Stimulated activated CD4-positive, alpha-beta T cell treated with anti-CD3 and anti-CD28 coated beads, Interleukin-12 subunit alpha, Interleukin-12 subunit beta, amount 100 ng/mL, for 4 hours (primary cell): ENCODE results near the gene SLC12A5.

Experiments
- DNase-seq: peaks from one replicate; pipeline ENCODE4 v3.0.0-alpha.2; 2020

SLC12A5 gene

DNA sequence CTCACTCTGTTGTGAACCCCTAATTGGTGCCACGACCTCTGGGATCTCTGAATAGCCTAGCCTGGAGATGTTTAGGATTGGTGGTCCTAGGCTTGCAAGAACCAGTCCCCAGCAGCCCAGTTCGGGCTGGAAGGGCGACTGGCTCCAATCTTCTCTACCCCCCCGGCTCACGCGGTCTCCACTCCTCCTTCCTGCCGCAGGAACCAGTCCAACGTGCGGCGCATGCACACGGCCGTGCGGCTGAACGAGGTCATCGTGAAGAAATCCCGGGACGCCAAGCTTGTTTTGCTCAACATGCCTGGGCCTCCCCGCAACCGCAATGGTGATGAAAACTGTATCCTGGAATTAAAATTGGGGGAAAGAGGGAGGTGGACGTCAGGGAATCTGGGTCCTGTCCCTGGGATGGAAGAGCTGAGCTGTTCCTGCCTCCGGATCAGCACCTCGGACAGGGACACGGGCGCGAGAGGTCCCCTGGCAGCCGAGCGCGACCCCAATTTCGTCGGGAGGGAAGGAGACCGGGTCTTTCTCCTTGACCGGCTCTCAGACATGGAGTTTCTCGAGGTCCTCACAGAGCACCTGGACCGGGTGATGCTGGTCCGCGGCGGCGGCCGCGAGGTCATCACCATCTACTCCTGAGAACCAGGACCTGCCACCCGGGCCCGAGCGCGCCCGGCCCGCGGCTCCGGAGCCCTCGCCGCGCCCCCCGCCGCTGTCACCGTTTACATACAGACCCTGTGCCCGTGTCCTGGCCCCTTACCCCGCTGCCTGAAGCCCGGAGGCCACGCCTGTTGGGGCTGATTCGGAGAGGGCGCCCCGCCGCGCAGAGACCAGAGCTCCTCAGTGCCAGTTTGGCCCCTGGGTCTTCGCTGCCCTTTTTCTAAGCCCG, 28.2 kb downstream of the SLC12A5 start:
- DNase-seq = no peak

DNA sequence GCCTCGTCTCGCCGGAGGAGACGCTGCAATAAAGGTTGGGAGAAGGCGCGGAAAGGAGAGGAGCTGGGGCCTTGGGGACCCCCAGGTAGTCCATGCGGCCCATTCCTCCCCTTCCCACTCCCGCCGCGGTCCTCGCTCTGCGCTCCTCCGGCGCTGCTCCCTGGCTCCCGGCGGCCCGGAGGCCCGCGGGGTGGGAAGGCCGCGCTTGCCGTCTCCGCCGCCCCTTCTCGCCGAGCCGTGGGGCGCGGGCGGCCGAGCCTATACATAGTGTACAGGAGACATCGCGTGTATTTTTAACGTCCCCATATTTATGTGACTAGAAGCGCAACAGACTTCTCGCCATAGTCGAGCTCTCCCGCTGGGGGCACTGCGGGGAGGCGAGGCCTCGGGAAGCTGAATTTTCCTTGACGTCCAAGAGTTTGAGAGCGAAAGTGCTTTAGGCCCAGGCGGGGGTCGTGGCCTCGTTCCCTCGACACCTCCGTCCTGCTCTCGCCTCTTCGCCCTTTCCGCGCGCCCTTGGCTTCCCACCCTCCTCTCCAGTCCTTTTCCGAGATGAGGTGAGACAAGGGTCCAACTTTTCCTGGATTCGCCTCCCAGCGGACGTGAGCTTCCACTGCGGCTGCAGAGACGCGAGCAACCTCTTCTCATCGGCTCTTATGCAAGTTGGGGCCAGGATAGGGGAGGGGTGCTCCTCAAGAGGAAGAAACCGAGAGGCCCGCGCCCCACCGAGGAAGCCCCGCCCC, 29.0 kb downstream of the SLC12A5 start:
- no peak for DNase-seq

DNA sequence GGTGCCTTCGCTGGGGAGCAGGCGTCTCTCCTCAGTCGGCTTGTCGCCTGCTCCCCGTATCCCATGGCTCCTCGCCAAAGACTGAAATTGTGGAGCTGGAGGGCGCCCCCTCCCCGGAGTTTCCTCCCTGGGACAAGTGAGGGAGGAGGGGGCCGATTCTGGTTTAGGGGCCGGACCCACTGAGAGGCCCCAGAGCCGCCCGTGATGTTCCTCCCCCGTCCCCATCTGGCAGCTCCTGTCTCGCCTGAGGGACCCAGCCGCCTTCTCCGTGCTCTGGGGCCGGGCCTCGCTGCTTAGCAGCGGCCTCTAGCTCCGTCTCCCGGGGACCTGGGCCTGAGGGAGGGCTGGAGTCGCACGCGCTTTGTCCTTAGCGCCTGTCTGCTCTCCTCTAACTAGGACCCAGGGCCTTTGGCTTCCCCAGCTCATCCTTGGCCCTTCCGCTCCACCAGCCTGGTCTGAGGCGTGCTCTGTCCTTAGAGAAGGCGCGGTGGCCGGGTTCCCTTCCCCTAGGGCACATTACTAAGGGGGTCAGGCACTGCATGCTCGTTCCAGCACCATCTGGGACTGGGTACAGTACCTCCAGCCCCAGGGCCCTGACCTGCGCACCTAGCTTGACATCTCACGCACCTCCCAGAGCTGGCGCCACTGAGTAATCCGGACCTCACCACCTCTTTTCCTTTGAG, 29.7 kb downstream of the SLC12A5 start:
- no peak for DNase-seq

DNA sequence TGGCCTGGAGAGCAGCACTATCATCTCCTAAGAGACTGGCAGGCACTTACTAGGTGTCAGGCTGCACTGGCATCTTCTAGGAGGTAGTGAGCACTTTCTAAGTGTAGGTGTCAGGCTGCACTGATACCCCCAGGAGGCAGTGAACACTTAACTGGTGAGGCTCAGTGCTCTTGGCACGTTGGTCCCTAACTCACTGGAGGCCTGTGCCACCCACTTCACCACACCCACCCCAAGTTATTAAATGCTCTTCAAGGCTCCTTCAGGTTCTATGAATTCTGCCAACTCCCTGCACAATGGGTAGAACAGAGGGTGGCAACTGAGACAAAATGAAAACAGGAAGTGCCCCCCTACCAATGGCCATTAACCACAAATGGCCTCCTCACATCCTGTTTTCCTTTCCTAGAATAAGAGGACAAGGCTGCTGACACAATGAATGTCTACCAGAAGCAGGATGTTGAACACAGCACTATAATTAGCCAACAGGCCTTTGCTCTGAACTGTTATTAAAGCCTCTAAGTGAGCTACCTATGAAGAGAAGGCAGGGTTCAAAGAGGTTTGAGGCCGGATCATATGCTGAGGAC, 31.4 kb downstream of the SLC12A5 start:
- DNase-seq = no peak

DNA sequence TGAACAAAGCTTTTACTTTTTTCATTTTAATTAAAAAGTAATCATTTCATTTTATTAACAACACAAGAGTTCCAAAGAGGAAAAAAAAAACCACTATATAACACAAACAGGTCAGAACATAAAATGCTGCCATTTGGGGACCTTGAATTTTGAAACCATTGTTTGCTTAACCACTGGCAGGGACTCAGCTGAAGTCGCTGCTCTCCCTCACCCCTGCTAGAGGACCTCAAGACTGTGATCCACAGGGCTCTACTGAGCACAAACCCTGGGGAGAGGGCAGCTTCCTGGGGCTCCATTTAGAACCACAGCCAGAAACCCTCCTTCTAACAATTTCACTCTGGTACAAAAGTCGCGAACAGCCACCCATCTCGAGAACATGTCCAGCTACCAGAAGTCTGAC, 32.0 kb downstream of the SLC12A5 start:
- DNase-seq = no peak

DNA sequence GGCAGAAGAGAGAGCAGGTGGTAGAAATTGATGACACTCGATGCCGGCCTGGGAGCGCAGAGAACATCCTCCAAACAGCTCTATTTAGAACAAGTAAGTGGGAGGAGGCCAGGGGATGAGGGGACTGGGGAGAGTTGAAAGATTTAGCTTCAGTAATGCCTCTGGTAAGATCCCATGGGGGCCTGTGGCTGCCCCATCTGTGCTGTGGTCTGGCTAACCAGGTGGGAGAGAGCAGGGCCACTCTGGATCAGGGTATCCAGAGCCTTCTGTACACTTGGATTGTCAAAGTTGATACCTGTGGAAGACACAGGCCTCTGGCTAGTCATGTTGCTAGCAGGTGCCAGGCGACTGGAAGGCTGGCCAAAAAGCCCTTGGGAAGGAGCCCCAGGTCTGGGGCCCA, 33.1 kb downstream of the SLC12A5 start:
- no peak for DNase-seq

DNA sequence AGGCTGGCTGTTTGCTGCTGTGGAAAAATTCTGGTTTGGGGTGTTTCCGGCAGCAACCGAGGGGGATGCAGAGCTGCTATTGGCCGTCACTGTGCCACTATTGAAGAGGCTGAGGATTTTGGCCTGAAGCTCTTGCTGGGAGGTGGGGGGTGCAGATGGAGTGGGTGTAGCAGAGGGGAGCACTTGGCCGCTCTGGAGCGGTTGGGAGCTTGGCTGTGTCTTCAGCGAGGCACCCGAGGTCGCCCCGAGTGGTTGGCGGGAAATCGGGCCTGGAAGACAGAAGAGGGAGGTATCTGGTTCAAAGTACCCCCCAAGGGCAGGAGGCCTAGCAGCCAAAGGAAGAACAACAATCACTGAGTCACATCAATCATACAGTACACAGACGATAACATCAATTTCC, 33.6 kb downstream of the SLC12A5 start:
- DNase-seq = no peak

DNA sequence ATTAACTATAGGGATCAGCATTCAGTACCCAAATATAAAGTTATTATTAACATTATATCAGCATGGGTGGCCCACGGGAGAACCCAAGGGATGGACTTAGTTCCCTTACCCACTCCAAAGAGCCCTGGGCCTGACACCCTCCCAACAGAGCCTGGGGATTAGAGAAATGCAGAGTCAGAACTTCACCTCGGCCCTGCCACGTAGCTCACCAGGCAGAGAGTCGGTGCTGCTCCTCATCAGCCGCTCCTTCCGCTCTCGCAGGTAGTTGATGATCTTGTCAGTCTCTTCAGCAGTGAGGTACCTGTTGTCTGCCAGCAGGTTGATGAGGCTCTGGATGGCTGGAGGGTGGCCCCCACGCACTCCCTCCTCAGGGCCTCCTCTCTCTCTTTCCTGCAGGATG, 34.1 kb downstream of the SLC12A5 start:
- no peak for DNase-seq

DNA sequence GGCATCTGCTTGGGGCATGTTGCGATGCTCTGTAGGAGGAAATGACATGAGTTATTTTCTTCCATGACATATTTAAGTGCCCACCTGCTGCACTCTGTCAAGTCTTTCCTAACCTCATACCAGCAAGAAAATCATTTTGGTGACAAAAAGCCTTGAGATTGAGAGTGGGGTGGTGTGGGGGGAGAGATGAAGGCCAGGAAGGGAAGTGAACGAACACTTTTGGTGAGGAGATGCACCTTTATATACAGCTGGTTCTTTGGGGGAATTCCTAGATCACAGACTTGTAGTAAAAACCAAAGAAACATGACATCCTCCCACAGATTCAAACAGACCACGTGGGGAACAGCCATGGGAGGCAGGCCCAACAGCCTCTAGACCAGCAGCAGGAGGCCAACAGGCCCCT, 34.6 kb downstream of the SLC12A5 start:
- DNase-seq = no peak

DNA sequence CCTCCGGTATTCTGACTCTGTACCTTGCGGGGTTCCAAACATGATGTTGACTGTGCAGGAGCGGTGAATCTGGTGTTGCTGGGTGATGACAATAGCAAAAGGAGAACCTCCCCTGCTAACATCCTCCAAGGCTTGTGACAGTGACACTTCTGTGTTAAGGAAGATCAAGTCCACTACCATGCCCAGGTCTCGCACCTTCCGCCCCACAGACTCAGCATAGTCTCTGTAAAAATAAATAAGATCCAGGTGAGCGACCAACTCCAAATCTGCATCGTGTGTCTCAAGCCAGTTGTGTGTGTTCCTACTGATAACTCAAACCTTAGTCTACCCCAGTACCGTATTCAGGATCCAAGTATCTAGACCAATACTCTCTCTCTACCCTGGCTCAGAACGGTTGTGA, 36.0 kb downstream of the SLC12A5 start:
- DNase-seq = no peak

DNA sequence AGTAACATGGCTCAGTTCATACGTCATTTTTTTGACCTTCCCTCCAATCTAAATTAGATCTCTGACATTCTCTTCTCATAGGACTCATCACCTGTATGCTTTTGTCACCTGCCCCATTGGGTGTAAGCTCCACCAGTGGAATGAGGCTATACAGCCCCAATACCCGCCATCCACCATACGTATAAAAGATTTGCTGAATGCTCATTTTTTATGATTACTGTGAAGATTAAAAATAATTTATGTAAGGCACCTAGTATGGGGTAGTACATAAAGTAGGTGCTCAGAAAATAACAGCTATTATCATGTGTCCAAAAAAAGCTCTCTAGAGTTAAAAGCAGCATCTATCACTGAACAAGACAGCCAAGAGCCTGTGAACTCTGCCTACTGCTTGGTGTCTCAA, 36.7 kb downstream of the SLC12A5 start:
- DNase-seq = no peak

DNA sequence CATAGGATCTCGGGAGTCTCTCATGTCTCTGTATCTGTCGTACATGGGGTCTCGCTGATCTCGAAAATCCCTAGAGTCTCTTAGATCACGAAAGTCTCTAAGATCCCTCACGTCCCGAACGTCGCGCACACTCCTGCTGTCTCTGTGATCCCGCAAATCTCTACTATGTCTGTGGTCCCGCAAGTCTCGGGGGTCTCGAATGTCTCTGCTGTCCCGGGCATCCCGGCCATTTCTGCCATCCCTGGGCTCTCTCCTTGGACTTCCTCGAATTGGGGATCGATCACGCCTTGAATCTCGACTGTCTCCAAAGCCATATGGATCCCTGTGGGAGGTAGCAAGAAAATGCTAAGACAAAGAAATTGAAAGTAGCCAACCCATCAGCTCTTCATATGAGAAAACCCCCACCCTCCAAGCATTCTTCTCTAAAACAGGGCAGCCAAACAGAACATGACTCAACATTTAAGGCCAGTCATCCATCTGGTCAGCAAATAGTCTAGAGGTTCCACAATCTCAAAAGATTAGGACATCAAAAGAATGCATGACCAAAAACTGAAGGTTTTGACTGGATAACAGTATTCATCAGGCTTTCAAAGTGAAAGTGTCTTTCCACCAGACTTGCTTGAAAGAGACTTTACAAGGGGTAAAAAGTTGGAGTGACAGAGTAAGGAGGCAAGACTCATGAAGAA, 41.3 kb downstream of the SLC12A5 start:
- no peak for DNase-seq

DNA sequence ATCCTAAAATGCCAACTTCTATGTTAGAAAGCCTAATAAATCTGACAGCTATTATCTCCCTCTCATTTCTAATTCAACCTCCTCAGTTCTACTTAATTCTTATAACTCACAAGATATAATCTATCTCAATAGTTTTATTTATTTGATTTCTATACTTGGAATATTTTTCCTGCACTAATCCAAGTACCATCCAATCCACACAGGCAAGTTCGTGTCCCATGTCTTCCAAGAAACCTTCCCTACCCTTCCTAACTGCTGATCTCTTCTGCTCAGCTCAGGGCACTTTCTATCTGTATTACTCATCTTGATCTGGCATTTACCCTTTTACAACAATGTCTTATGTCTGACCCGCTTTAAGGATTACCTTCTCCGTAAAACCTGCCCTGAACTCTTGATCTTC, 42.6 kb downstream of the SLC12A5 start:
- no peak for DNase-seq

DNA sequence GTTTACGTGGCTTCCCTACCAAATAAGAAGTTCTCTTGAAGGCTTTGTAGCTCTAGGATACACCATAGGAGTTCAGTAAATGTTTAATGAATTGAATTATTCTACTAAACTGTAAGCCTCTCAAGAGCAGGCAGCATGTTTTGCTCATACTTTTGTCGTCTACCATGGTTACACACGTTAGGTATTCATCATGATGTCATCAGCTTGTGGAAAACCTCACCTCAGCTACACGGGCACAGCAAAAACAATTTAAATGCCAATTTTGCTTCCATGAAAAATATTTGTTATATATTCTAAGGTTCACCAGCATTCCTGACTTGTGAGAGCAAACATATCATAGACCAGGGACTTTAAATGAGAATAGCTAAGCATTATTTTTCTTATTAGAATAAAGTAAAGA, 44.0 kb downstream of the SLC12A5 start:
- DNase-seq = no peak

DNA sequence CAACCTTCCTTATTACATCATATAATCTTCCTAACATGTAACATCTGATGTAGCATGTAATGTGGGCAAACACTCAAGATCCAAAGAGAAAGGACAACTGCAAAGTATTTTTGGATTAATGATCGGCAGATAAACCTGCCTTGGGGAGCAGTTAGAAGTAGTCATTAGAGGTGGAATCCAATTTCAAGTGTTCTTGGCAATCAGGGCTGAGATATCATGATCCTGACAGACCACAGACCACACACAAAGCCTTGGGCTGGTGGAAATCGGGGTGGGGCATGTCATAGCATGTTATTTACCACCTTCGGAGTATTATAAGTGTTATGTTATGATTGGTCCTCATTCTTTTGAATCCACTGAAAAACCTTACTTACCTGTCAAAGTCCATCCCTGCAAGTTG, 44.4 kb downstream of the SLC12A5 start:
- no peak for DNase-seq

DNA sequence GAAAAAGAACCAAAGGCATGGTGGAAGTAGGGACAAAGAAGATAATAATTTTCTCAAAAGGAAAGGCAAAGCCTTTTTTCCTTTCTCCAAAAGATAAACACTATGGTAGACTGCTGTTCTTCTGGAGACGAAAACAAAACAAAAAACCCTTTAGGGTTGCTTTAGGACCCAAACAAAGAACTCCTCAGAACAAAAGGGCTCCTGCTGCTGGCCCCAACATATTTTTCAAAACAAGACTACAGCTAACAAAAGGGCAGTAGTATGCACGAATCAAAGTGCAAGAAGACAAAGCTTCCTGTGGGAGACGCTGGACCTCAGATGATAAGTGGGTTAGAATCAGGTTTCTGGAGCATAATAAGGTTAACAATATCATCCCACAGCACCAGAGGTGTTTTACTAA, 45.0 kb downstream of the SLC12A5 start:
- no peak for DNase-seq

DNA sequence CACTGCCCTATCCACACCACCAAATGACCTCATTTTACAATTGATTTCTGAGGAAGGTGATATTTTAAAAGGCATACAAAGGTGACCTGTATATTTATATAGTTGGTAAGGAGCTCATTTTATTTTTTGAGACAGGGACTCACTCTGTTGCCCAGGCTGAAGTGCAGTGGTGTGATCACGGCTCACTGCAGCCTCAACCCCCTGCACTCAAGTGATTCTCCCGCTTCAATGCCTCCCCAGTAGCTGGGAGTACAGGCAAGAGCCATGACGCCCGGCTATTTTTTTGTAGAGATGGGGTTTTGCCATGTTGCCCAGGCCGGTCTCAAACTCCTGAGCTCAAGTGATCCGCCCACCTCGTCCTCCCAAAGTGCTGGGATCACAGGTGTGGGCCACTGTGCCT, 47.8 kb downstream of the SLC12A5 start:
- DNase-seq = no peak

DNA sequence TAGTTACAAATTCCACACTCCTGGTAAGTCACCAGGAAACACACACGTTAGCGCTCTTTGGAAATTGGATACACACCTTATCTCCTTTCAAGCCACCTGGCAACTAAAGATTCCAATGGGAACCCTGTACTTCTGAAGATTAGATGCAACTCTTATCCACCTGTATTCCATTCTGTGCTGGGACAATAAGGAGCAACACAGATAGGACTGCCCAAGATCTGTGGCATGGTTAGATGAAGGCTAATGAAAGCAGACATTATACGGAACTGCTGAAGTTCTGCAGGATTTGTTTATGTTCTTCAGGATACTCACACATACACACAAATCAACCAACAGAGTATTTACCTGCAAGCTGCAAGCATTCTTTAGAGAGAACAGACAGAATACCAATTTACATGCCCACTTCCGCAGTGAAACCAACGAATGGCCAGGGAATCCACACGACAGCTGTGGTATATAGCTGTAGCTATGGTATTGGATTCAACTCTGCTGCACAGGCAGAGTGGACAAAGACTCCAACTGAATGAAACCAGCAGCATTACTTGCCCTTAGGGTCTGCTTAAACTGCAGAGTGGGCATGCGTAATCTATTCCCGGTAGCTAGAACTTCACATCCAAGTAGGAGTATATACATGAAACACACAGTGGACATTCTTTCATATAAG, 48.8 kb downstream of the SLC12A5 start:
- DNase-seq = no peak

DNA sequence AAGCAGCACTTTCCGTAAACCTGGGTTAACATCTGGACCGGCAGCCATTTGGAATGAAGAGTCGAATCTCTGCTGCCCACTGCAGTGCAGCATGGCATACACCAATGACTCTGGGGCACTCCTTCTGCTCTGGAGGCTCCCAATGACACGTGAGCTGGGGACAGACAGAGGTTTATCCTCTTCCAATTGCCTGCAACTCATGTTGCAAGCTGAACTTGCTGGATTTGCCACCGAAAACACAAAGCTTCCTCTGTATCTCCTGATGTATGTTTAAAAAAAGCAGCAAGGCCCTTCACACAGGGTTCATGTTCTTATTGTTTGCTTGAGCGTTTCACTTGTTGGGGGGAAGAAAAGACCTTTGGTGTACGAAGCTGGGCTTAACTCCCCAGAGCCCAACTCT, 49.9 kb downstream of the SLC12A5 start:
- DNase-seq = no peak

DNA sequence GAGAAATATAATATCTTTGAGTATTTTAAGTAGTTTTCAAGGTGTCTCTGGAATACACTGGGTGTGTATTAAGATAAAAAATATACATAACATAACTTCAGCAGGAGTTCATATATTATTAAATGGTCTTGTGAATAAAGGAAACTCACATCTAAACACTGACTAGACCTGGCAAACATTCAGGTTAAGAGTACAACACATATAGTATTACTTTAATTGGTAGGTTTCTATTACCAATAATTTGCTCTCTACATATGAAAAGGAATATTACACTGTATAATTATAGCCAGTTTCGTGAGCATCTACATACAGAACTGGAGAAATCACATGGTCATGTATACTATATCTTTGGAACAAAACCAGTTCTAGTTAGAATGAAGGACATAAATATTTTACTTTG, 52.1 kb downstream of the SLC12A5 start:
- DNase-seq = no peak

DNA sequence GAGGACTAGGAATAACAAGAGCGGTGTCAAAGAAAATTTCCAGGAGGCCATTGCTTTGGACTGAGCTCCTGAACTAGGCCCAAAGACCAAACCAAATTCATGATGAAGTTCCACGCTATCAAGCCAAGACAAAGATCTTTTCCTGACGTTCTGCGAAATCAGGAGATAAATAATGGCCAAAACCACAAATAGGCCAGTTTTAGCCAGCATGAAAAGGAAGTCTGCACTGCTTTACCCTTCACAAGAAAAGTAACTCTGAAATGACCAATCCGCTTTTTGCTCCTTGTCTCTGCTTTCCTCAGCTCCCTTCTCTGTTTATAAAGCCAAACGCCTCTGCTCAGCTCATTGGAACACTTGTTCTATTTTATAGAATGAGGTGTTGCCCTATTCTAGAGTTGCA, 54.1 kb downstream of the SLC12A5 start:
- DNase-seq = no peak

DNA sequence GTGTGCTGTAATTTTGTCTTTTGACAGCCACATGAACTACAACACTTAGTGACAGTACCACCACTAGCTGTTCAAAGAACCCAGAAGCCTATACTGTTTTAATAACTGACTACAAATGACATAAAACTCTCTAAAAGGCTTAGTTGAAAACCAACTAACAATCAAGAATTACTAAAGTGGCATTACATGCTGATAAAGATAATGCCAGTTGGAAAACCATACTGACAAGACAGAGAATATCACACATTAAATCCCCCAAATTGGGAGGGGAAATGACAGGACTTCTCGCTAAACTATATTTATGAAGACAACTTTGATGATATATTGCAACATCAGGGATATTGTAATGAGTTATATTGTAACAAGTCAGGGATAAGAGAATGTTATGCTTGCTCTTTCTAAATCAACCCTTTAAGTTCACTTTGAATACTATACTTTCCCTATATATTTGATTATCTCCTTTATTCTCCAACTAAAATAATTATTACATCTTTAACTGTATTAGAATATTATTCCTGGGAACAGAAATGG, 54.6 kb downstream of the SLC12A5 start:
- DNase-seq = no peak
